ENCODE data around the gene PKD2.
"Not testable (repeated sequence)": the region's sequence is repeated elsewhere in the genome, so short reads cannot be mapped to it uniquely, and the experiment has no call there.

The PKD2 gene

DNA sequence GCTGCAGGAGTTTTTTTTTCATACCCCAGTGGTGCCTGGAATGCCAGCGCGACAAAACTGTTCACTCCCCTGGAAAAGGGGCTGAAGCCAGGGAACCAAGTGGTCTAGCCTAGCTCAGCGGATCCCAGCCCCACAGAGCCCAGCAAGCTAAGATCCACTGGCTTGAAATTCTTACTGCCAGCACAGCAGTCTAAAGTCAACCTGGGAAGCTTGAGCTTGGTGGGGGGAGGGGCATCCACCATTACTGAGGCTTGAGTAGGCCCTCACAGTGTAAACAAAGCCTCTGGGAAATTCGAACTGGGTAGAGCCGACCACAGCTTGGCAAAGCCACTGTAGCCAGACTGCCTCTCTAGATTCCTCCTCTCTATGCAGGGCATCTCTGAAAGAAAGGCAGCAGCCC lies 114.8 kb downstream of the PKD2 start:
- not testable (repeated sequence) for DNase-seq
